DMS53 (cell line): Measurements from ENCODE around the gene ITGAE.
"Not testable (repeated sequence)": the region's sequence is repeated elsewhere in the genome, so short reads cannot be mapped to it uniquely, and the experiment has no call there.

ENCODE experiments used
- DNase-seq: peaks from one replicate; lab custom pipeline; 2025; lab: John Stamatoyannopoulos, UW

ITGAE gene, protein sequence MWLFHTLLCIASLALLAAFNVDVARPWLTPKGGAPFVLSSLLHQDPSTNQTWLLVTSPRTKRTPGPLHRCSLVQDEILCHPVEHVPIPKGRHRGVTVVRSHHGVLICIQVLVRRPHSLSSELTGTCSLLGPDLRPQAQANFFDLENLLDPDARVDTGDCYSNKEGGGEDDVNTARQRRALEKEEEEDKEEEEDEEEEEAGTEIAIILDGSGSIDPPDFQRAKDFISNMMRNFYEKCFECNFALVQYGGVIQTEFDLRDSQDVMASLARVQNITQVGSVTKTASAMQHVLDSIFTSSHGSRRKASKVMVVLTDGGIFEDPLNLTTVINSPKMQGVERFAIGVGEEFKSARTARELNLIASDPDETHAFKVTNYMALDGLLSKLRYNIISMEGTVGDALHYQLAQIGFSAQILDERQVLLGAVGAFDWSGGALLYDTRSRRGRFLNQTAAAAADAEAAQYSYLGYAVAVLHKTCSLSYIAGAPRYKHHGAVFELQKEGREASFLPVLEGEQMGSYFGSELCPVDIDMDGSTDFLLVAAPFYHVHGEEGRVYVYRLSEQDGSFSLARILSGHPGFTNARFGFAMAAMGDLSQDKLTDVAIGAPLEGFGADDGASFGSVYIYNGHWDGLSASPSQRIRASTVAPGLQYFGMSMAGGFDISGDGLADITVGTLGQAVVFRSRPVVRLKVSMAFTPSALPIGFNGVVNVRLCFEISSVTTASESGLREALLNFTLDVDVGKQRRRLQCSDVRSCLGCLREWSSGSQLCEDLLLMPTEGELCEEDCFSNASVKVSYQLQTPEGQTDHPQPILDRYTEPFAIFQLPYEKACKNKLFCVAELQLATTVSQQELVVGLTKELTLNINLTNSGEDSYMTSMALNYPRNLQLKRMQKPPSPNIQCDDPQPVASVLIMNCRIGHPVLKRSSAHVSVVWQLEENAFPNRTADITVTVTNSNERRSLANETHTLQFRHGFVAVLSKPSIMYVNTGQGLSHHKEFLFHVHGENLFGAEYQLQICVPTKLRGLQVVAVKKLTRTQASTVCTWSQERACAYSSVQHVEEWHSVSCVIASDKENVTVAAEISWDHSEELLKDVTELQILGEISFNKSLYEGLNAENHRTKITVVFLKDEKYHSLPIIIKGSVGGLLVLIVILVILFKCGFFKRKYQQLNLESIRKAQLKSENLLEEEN

DNA sequence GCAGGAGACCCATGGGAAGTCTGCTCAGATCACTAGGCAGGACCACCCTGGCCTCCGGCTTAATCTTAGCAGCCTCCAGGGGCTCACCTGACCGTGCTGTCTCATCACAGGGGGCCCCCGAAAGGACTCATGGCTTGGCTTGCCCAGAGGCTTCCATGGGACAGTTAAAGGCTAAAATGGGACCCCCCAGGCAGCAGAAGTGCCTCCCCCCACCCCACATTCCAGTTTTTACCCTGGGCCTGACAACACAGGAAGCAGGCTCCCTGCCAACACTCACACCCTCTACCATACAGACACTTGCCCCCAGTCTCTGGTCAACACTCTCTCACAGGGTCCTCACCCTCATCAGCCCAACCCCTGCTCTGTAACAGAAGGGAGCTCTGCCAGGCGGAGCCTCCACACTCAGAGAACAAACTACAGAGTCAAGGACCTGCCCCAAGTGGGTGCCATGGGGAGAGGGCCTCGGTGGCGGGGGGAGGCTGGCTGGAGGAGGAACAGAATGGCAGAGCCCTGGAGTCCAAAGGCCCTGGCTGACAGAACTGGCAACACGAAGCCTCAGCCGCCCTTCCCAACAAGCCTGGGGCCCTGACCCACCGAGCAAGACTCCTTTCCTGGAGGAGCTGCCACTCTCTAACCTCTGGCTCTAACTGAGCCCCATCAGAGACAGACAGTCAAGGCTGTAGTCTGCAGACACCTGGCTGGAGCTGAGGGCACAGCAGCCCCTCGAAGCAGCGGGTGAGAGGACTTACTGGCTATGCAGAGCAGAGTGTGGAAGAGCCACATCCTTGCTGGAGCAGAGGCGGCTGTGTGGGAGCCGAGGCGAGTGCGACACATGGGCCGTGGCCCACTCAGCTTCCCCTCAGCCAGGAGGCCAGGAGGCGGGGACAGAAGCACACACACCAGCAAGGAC, at the start of gene ITGAE:
Gene ITGAE (minus strand): TSS at position 827 of the 910 bp plus-strand sequence. CDS start 44 bp downstream, at position 783.
- DNase-seq = no peak

- DNase-seq = no peak
These were observed 47.3 kb upstream of the ITGAE start for GRCh38 chr17:3848229-3848835.

- no peak for DNase-seq
These were observed 46.2 kb upstream of the ITGAE start for GRCh38 chr17:3847165-3847670.

DNA sequence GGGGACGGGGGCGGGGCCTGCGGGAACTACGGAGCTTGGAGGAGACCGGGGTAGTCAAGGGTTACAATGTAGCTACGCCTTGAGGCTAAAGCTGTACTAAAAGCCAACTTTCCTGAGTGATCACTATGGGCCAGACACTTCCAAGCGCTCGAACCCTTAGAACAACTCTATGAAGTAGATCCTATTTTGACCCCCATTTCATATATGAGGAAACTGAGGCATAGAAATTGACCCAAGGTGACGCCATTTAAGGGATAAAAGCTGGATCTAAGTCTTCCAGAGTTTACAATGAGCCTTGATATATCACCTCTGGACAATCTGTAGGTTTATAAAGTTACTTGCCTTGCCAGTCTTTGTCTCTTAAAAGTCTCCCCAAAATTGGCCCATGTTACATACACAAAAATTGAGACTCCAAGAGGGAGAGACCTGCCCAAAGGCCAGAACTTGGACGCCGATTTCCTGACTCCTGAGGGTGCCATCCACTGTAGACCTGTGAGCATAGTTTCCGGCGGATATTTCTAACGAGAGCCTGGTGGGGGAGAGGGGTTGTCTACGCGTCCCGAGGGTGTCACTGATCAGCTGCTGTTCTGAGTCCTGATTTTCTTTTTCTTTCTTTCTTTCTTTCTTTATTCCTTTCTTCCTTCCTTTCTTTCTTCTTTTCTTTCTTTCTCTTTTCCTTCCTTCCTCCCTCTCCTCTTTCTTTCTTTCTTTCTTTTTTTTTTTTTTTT, 45.6 kb upstream of the ITGAE start:
- no peak for DNase-seq

- DNase-seq = peak; percentile 94
These were observed 44.8 kb upstream of the ITGAE start, which contains the start of gene NCBP3 for GRCh38 chr17:3845621-3846436. Gene NCBP3, minus strand, starts transcription at chr17:3846246. Its CDS starts 23 bp downstream, at chr17:3846223.

DNA sequence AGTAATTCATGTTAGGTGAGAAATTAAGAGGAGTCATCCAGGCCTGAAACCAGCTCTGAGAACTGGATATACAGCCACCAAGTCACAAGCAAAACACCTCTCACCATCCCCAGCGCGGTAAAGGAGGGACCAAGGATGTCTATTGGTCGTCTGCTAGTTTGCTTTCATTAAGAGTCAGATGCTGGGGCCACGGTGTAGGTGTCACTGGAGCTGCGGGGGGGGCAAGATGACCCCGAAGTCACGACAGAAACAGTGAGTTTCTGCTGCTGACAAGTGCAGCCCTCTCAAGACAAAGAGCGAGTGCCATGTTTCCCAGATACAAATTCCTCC, 44.3 kb upstream of the ITGAE start:
- peak; percentile 38 for DNase-seq

- not testable (repeated sequence) for DNase-seq
These were observed 43.6 kb upstream of the ITGAE start for GRCh38 chr17:3844556-3844955.

DNA sequence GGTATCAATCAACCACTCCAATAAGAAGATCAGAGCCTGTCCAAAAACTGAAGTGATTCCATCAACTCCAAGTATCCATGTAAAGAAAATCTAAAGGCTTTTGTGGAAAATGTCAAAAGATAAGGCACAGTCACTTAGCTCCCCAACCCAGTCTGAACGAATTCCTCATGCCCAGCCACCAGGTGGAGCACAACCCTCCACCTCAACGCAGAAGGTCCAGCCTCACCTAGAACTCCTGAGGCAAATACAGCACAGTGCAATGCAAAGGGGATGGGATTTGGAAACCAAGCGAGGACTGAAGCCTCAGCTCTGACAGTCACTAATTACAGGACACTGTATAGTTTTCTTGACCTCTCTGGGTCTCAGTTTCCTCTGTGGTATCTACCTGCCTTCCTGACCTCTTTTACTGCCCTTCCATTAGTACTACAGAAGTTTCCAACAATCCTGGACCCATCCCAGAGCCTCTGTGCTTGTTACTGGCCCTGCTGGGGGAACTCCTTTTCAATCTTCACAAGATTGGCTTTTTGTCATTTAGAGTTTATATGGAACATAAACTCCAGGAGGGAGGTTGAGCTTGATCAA, 43.0 kb upstream of the ITGAE start:
- DNase-seq = peak; percentile 72

GRCh38 chr17:3838206-3838605, 37.2 kb upstream of the ITGAE start:
- DNase-seq = peak; percentile 91

DNA sequence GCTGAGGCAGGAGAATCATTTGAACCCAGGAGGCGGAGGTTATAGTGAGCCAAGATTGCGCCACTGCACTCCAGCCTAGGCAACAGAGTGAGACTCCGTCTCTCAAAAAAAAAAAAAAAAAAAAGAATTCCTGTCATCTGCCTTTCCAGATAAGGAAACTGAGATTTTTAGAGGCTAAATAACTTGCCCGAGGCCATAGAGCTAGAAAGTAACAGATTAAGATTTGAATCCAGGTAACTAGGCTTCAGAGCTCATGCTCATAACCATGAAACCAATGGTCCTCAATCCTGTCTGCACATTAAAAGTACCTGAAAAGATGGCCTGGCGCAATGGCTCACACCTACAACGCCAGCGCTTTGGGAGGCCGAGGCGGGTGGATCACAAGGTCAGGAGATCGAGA, 35.6 kb upstream of the ITGAE start:
- no peak for DNase-seq

DNA sequence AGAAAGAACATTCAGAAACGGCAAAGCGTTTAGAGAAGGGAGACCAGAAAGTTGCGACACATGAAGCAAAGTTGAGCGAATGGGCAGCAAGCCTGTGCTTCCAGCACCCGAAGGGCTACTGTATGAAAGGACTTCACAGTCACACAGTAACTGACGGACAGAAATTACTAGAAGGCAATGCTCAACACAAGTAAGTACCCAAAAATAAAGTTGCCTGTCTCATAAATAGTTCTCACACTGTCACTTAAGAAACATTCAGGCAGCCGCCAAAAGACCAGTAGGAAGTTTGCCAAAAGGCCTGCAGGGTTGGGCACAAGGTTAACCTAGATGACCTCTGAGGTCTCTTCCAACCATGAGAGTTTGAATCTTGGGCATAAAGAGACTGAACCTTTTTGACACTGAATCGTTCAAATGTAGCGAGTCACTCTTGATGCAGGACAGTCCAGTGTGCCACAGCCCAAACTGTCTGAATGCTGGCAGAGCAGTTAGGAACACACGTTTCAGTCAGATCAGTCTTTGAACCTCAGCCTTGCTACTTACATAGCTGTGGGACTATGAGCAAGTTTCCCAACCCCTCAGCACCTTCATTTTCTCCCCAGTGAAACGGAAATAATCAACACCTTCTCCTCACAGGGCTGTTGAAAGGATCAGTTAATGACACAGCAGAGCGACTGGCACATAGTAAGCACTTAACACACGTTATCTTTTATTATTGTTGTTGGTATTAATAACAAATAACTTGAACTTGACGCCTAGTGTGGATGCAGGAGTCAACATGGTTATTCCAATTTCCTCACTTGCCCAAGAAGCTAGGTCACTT, 34.6 kb upstream of the ITGAE start:
- no peak for DNase-seq

GRCh38 chr17:3834811-3835210, 33.8 kb upstream of the ITGAE start:
- DNase-seq = no peak

DNA sequence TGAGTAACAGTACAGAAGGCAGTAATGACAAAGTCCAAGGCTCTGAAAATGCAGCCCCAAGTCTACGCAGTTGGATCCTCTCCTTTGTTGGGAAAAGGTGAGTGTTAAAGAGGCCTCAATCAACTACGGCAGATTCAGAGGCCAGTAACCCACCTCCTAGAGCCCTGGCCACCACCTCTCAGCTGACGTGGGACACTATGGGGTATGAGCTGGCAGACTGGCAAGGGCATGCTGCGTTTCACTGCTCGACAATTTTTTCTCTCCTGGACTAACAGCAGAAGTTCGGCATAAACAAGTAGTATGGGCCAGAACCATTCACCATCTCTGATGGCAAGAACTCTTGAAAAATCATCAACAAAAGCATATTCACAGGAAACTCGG, 27.9 kb upstream of the ITGAE start:
- no peak for DNase-seq

DNA sequence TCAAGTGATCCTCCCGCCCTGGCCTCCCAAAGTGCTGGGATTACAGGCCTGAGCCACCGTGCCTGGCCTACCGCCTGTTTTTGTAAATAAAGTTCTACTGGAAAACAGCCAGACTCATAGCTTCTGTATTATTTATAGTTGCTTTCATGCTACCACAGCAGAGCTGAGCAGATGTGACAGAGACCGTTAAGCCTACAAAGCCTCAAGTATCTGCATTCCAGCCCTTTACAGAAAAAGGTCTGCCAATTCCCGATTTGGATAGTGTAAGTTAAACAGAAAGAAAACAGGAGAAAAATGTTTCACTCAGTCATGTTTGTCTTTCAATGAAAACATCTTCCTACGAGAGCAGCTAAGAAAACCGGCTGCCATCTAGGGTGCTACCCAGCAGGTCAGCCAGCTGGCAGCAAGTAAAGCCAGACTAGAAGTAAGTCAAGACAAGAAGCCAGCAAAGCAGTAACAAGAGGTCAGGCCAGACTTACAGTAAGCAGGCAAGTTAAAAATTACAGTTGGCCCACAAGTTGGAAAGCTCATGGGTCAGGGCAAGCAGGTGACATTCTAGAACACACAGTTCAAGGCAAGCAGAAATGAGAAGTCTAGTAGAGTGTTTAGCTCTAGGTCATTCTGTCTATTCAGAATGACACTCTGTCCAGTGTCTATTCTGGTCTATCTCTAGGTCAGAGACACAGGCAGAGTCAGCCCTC, 27.3 kb upstream of the ITGAE start:
- DNase-seq = no peak

DNA sequence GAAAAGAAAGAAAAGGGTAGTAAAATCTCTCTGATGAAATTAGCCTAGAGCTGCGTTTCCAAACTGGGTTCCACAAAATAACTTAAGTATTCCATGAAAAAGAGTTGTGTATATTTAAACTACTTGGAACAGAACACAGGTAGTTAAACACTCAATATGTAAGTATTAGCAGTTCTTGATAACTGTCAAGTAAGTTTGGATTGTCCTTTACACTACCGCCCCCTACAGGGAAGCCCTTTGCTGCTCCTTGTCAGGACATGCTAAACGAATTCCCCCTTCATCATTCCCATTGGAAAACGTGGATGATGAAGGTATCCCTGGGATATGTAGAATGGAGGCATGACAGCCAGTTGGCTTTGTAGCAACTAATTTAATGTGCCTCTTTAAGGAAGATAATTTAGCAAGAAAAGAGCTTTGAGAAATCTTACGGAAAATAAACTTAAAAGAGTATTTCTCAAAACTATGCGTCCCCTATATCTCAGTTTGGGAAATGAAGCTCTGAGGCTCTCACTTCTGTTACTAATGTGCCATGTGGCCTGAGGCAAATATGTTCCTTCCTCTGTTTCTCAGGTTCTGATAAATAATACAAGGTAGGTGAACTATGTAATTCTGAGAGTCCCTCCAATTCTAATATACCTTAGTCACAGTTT, 26.3 kb upstream of the ITGAE start:
- peak; percentile 79 for DNase-seq

- no peak for DNase-seq
These were observed 25.2 kb upstream of the ITGAE start for GRCh38 chr17:3826191-3826590.

- DNase-seq = no peak
These were observed 20.1 kb upstream of the ITGAE start for GRCh38 chr17:3821101-3821500.
